Neuronal stem cell (in vitro differentiated cells): ENCODE results near the gene IMMP2L.

Experiments used
- DNase-seq: peaks from one replicate; pipeline ENCODE4 v3.0.0-alpha.2; 2013; ENCODE audit warnings: low spot score
- H2AFZ ChIP-seq: one replicate; pipeline ENCODE4 v1.6.1; 2013; ENCODE audit warnings: mild to moderate bottlenecking, low read length, inconsistent platforms
- H2AK5ac ChIP-seq: 2 replicates; pipeline ENCODE4 v1.6.1; 2013; ENCODE audit warnings: low read depth, mild to moderate bottlenecking, inconsistent platforms, low read length, moderate library complexity, mixed read lengths
- H2BK120ac ChIP-seq: 2 replicates; pipeline ENCODE4 v1.6.1; 2013; ENCODE audit warnings: low read depth, mild to moderate bottlenecking, inconsistent platforms, low read length, moderate library complexity, mixed read lengths
- H2BK12ac ChIP-seq: one replicate; pipeline ENCODE4 v1.6.1; 2013; ENCODE audit warnings: low read length, inconsistent platforms
- H2BK15ac ChIP-seq: 2 replicates; pipeline ENCODE4 v1.6.1; 2013; ENCODE audit warnings: mild to moderate bottlenecking, low read length, inconsistent platforms, mixed read lengths
- H2BK5ac ChIP-seq: one replicate; pipeline ENCODE4 v1.6.1; 2013; ENCODE audit warnings: inconsistent platforms, mild to moderate bottlenecking, low read length, moderate library complexity
- H3K14ac ChIP-seq: one replicate; pipeline ENCODE4 v1.6.1; 2013; ENCODE audit warnings: low read length, inconsistent platforms
- H3K18ac ChIP-seq: 2 replicates; pipeline ENCODE4 v1.6.1; 2013; ENCODE audit warnings: low read length, inconsistent platforms
- H3K23ac ChIP-seq: 2 replicates; pipeline ENCODE4 v1.6.1; 2013; ENCODE audit warnings: low read depth, mild to moderate bottlenecking, mixed read lengths, low read length, inconsistent platforms; ENCODE audit not compliant: poor library complexity
- H3K27ac ChIP-seq: replicated peaks from 3 replicates; pipeline ENCODE4 v1.5.1; 2013; ENCODE audit warnings: low read length, inconsistent platforms
- H3K27me3 ChIP-seq, 3 experiments: 2 replicates each; pipeline ENCODE4 v1.6.1; 2013; ENCODE audit warnings: low read length in 3 of 3, mild to moderate bottlenecking in 2 of 3, inconsistent platforms in 1 of 3, low read depth in 1 of 3, mixed read lengths in 1 of 3, moderate library complexity in 1 of 3; ENCODE audit not compliant: control insufficient read depth in 3 of 3, insufficient read depth in 3 of 3
- H3K36me3 ChIP-seq, 2 donors: replicated peaks in 1 of 2; 2 replicates each; pipeline ENCODE4 v1.6.1; 2013; ENCODE audit warnings: low read length in 2 of 2; ENCODE audit not compliant: control insufficient read depth in 2 of 2, insufficient read depth in 2 of 2
- H3K4ac ChIP-seq: 2 replicates; pipeline ENCODE4 v1.6.1; 2013; ENCODE audit warnings: inconsistent platforms, mild to moderate bottlenecking, low read length, moderate library complexity
- H3K4me1 ChIP-seq, 2 donors: 1 replicate in 1 of 2; 2 replicates in 1 of 2; pipeline ENCODE4 v1.6.1; 2013; ENCODE audit warnings: low read length in 2 of 2, low read depth in 1 of 2; ENCODE audit not compliant: control insufficient read depth in 2 of 2, insufficient read depth in 1 of 2
- H3K4me2 ChIP-seq: one replicate; pipeline ENCODE4 v1.6.1; 2013; ENCODE audit warnings: mild to moderate bottlenecking, low read length, inconsistent platforms; ENCODE audit not compliant: insufficient read depth, poor library complexity, severe bottlenecking
- H3K4me3 ChIP-seq, 2 donors: 2 replicates each; pipeline ENCODE4 v1.5.1; 2013; ENCODE audit warnings: low read length in 2 of 2, mild to moderate bottlenecking in 2 of 2, inconsistent platforms in 1 of 2, moderate library complexity in 1 of 2
- H3K79me1 ChIP-seq: one replicate; pipeline ENCODE4 v1.6.1; 2013; ENCODE audit warnings: low read depth, mild to moderate bottlenecking, inconsistent platforms, low read length, moderate library complexity
- H3K9ac ChIP-seq: one replicate; pipeline ENCODE4 v1.6.1; 2013; ENCODE audit warnings: mild to moderate bottlenecking, low read depth, low read length, inconsistent platforms; ENCODE audit not compliant: poor library complexity
- H3K9me3 ChIP-seq, 2 donors: replicated peaks in 1 of 2; 2 replicates each; pipeline versions ENCODE3 to v1.6.1; 2013; ENCODE audit warnings: low read length in 2 of 2, mild to moderate bottlenecking in 2 of 2, inconsistent platforms in 1 of 2, low read depth in 1 of 2, mixed read lengths in 1 of 2, moderate library complexity in 1 of 2; ENCODE audit not compliant: control insufficient read depth in 2 of 2, insufficient read depth in 1 of 2
- H4K8ac ChIP-seq: one replicate; pipeline ENCODE4 v1.6.1; 2013; ENCODE audit warnings: low read depth, mild to moderate bottlenecking, inconsistent platforms, low read length, moderate library complexity
- H4K91ac ChIP-seq: one replicate; pipeline ENCODE4 v1.6.1; 2013; ENCODE audit warnings: low read length, low read depth, mild to moderate bottlenecking, inconsistent platforms; ENCODE audit not compliant: poor library complexity
- WGBS, 2 donors: extraction: QIAGEN DNeasy Blood & Tissue Kit; methylation state at CpG; one replicate each; pipeline ENCODE4 v1.1.7; 2013; ENCODE audit warnings: missing lambda C conversion rate in 2 of 2, mixed read lengths in 1 of 2; ENCODE audit not compliant: insufficient read length in 2 of 2, insufficient replicate concordance in 1 of 2; ENCODE audit errors: extremely low coverage in 2 of 2; 5-methylcytosine and 5-hydroxymethylcytosine counted together

IMMP2L gene

DNA sequence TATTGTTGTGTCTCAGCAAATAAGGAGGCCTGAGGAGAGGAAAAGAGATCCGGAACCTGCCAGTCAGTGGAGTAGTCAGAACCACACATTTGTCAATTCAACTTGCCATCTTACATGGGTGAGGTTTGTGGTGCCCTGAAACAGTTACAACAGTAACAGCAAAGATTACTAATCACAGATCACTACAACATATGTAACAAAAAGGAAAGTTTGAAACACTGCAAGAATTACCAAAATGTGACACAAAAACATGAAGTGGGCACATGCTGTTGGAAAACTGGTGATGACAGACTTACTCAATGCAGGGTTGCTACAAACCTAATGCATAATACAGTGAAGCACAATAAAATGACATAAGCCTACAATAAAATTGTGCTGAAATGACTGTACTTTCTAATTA is 382.0 kb downstream of the IMMP2L start:
- no peak overlapping the region for H2AK5ac ChIP-seq
- no peak overlapping the region for H3K4me3 ChIP-seq
- H3K9ac ChIP-seq: no peak overlapping the region
- H3K36me3 ChIP-seq: no peaks in the 10 kb centered on the region
- H3K4ac ChIP-seq: no peak overlapping the region
- H4K91ac ChIP-seq: no peak overlapping the region
- H2AFZ ChIP-seq: no peak overlapping the region
- no peak for DNase-seq
- no peak overlapping the region for H2BK12ac ChIP-seq
- H3K27me3 ChIP-seq: no peaks in the 10 kb centered on the region
- H3K4me1 ChIP-seq: no peaks in the 10 kb centered on the region
- H2BK5ac ChIP-seq: no peak overlapping the region
- H4K8ac ChIP-seq: no peak overlapping the region
- H3K79me1 ChIP-seq: no peaks in the 10 kb centered on the region
- H3K14ac ChIP-seq: no peak overlapping the region
- H3K23ac ChIP-seq: no peak overlapping the region
- H2BK120ac ChIP-seq: no peak overlapping the region
- WGBS, 2 donors: no CpG with 5 or more reads among the region's 1 CpG
- H2BK15ac ChIP-seq: no peak overlapping the region
- no peak overlapping the region for H3K4me2 ChIP-seq
- H3K9me3 ChIP-seq: no peaks in the 10 kb centered on the region
- no peak overlapping the region for H3K18ac ChIP-seq
- H3K27ac ChIP-seq: no peak overlapping the region

DNA sequence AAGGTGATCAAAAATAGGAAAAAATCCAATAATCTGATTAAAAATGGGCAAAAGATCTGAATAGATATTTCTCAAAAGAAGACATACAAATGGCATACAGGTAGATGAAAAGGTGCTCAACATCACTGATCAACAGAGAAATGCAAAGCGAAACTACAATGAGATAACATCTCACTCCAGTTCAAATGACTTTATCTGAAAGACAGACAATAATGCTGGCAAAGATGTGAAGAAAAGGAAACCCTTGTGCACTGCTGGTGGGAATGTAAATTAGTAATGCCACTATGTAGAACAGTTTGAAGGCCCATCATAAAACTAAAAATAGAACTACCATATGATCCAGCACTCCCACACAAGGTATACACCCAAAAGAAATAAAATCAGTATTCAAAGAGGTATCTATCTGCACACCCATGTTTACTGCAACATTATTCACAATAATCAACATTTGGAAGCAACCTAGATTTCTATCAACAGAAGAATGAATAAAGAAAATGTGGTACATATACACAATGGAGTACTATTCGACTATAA is 386.3 kb downstream of the IMMP2L start:
- Histone ChIP-seq H2BK120ac (no peak overlapping the region), H4K91ac (no peak overlapping the region), H4K8ac (no peak overlapping the region), H2AFZ (no peak overlapping the region), H3K9me3 (no peaks in the 10 kb centered on the region), H3K36me3 (no peaks in the 10 kb centered on the region), H2BK5ac (no peak overlapping the region), H2AK5ac (no peak overlapping the region), H3K27ac (no peak overlapping the region), H3K23ac (no peak overlapping the region), H3K4me3 (no peak overlapping the region), H3K18ac (no peak overlapping the region), H3K14ac (no peak overlapping the region), H3K4ac (no peak overlapping the region), H3K4me2 (no peak overlapping the region), H3K9ac (no peak overlapping the region), H3K27me3 (no peaks in the 10 kb centered on the region), H3K4me1 (no peaks in the 10 kb centered on the region), H2BK15ac (no peak overlapping the region), H3K79me1 (no peaks in the 10 kb centered on the region), H2BK12ac (no peak overlapping the region)
- DNase-seq: no peak
- no CpG with 5 or more reads among the region's 2 CpGs for WGBS, 2 donors

DNA sequence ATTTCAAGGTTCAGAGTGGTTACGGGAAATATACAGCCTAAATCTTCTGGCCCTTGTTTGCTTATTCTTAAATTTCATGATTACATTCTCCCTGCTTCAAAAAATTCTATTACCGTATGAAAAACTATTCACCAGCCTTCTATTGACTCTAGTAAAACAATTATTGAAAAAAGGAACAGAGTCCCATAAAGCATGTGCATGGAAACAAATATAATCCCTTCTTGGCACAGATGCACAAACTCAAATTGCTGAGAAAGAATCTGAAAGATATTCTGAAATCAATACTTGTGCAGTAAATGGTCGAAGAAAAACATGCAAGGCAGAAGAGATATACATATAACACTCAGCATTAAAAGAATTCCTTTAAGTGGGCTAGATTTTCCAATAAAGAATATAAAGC is 387.8 kb downstream of the IMMP2L start:
- Histone ChIP-seq H3K79me1 (no peaks in the 10 kb centered on the region), H3K4ac (no peak overlapping the region), H3K9ac (no peak overlapping the region), H2AK5ac (no peak overlapping the region), H3K27ac (no peak overlapping the region), H3K23ac (no peak overlapping the region), H3K4me2 (no peak overlapping the region), H3K27me3 (no peaks in the 10 kb centered on the region), H2BK15ac (no peak overlapping the region), H2AFZ (no peak overlapping the region), H4K8ac (no peak overlapping the region), H3K14ac (no peak overlapping the region), H2BK12ac (no peak overlapping the region), H2BK120ac (no peak overlapping the region), H3K9me3 (no peaks in the 10 kb centered on the region), H3K18ac (no peak overlapping the region), H2BK5ac (no peak overlapping the region), H4K91ac (no peak overlapping the region), H3K36me3 (no peaks in the 10 kb centered on the region), H3K4me3 (no peak overlapping the region), H3K4me1 (no peaks in the 10 kb centered on the region)
- no peak for DNase-seq
- WGBS, 2 donors: no CpG with 5 or more reads among the region's 3 CpGs

DNA sequence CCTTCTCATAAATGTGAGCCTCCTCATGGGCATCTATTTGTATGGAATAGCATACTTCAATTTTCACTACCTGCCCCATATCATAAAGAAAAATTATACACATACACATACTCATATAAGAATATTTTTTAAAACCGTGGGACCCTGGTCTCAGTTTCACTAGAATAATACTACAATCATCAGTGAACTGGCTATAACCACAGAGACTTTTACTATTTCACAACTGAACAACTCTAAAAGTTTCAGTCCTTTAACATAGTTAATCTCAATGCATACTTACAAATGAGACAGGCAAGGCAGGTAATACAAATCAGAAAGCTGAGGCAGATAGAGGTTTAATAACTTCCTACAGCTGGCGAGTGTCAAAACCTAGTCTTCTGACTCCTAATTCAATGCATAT is 388.3 kb downstream of the IMMP2L start:
- Histone ChIP-seq H3K27ac (no peak overlapping the region), H3K4me1 (no peaks in the 10 kb centered on the region)

More for the DNA sequence above, 388.3 kb downstream of the IMMP2L start:
- no peak overlapping the region for H2AK5ac ChIP-seq
- no peak overlapping the region for H3K4me3 ChIP-seq
- no peak overlapping the region for H3K14ac ChIP-seq
- no peak overlapping the region for H3K4ac ChIP-seq
- H3K36me3 ChIP-seq: no peaks in the 10 kb centered on the region
- H3K18ac ChIP-seq: no peak overlapping the region
- H4K8ac ChIP-seq: no peak overlapping the region
- no peak overlapping the region for H3K4me2 ChIP-seq
- DNase-seq: no peak
- H4K91ac ChIP-seq: no peak overlapping the region
- H2AFZ ChIP-seq: no peak overlapping the region
- H2BK15ac ChIP-seq: no peak overlapping the region
- no peak overlapping the region for H2BK5ac ChIP-seq
- H3K9ac ChIP-seq: no peak overlapping the region
- H3K23ac ChIP-seq: no peak overlapping the region
- H3K27me3 ChIP-seq: no peaks in the 10 kb centered on the region
- WGBS, 2 donors: no CpG with 5 or more reads among the region's 2 CpGs
- no peaks in the 10 kb centered on the region for H3K9me3 ChIP-seq
- no peak overlapping the region for H2BK120ac ChIP-seq
- no peak overlapping the region for H2BK12ac ChIP-seq
- H3K79me1 ChIP-seq: no peaks in the 10 kb centered on the region
